ENCODE measurements around the gene SYNGAP1.

Gene SYNGAP1

DNA sequence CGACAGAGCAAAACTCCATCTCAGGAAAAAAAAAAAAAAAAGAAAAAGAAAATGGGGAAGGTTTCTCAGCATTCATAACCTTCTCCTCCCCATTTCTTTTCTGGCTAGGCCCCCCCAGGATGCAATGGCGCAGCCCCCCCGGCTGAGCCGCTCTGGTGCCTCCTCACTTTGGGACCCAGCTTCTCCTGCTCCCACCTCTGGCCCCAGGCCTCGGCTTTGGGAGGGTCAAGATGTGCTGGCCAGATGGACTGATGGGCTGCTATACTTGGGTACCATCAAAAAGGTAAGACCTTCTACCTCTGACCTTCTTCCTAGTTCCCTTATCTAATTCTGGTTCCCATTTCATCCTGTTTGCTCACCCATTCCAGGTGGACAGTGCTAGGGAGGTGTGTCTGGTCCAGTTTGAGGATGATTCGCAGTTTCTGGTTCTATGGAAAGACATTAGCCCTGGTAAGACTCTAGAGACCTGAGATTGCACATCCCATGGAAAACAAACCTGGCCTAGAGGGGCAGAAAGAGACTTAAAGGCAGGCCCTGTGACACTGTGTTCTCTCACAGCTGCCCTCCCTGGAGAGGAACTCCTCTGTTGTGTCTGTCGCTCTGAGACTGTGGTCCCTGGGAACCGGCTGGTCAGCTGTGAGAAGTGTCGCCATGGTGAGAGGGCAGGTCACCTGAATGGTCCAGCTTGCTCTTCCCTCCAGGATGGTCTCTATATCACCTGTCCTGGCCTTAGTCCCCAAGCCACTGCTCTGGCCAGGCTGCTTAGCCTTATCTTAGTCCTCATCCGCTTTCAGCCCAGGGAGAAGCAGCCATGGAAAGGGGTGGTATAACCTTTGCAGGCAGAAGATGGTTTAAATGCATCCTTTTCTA, 7.5 kb upstream of the SYNGAP1 start:
- Histone ChIP-seq H3K27ac (peak overlapping the region; percentile 98), H3K9me3 (no peaks in the 10 kb centered on the region), H3K27me3 (no peaks in the 10 kb centered on the region), H3K4me3 (ENCODE audit: low read depth in 1 of 2, low read length in 1 of 2) (peak overlapping the region in 1 of 2 experiments; percentile 82), H3K36me3 (peaks cover 42% of the 10 kb centered on the region), H3K4me1 (ENCODE audit: control insufficient read depth in 1 of 2, insufficient read depth in 1 of 2, low read depth in 1 of 2, low read length in 1 of 2) (peaks cover 26 to 36% of the 10 kb centered on the region in 2 experiments)
- TF ChIP-seq, protein P1, sequence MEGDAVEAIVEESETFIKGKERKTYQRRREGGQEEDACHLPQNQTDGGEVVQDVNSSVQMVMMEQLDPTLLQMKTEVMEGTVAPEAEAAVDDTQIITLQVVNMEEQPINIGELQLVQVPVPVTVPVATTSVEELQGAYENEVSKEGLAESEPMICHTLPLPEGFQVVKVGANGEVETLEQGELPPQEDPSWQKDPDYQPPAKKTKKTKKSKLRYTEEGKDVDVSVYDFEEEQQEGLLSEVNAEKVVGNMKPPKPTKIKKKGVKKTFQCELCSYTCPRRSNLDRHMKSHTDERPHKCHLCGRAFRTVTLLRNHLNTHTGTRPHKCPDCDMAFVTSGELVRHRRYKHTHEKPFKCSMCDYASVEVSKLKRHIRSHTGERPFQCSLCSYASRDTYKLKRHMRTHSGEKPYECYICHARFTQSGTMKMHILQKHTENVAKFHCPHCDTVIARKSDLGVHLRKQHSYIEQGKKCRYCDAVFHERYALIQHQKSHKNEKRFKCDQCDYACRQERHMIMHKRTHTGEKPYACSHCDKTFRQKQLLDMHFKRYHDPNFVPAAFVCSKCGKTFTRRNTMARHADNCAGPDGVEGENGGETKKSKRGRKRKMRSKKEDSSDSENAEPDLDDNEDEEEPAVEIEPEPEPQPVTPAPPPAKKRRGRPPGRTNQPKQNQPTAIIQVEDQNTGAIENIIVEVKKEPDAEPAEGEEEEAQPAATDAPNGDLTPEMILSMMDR (IDR thresholded peaks at IDR 0.05) = no peak

DNA sequence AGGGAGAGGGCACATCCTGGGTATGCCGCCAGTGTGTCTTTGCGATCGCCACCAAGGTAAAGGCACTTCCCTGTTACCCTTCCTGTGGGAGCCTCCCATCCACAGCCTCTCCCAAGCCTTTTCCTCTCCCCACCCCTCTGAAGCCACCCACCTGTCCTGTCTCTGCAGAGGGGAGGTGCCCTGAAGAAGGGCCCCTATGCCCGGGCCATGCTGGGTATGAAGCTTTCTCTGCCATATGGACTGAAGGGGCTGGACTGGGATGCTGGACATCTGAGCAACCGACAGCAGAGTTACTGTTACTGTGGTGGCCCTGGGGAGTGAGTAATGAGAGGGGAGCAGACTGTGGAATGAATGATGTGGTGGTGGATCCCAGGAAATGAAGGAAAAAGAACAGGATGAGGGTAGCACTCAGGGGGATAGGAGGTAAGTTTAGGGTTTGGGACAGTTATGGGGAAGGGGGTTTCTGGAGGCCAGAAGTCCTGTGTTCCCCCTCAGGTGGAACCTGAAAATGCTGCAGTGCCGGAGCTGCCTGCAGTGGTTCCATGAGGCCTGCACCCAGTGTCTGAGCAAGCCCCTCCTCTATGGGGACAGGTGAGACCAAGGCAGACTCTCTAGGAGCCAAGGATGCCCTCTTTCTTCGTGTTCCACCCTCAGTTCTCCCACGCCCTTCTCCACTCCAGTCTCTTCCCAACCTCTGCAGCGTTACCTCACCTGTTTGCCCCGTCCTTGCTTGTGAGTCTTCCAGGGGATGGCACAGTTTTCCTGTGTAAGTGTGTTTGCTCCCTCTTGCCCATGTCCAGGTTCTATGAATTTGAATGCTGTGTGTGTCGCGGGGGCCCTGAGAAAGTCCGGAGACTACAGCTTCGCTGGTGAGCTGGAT, 6.4 kb upstream of the SYNGAP1 start:
- no peaks in the 10 kb centered on the region for H3K9me3 ChIP-seq
- TF ChIP-seq, protein P1 (IDR thresholded peaks at IDR 0.05) = no peak
- H3K4me3 ChIP-seq (ENCODE audit: low read depth in 1 of 2, low read length in 1 of 2) = no peak overlapping the region
- H3K27me3 ChIP-seq = no peaks in the 10 kb centered on the region
- peak overlapping the region; percentile 98 for H3K27ac ChIP-seq
- H3K36me3 ChIP-seq = peaks cover 42% of the 10 kb centered on the region
- peaks cover 33 to 42% of the 10 kb centered on the region in 2 experiments for H3K4me1 ChIP-seq (ENCODE audit: control insufficient read depth in 1 of 2, insufficient read depth in 1 of 2, low read depth in 1 of 2, low read length in 1 of 2)

DNA sequence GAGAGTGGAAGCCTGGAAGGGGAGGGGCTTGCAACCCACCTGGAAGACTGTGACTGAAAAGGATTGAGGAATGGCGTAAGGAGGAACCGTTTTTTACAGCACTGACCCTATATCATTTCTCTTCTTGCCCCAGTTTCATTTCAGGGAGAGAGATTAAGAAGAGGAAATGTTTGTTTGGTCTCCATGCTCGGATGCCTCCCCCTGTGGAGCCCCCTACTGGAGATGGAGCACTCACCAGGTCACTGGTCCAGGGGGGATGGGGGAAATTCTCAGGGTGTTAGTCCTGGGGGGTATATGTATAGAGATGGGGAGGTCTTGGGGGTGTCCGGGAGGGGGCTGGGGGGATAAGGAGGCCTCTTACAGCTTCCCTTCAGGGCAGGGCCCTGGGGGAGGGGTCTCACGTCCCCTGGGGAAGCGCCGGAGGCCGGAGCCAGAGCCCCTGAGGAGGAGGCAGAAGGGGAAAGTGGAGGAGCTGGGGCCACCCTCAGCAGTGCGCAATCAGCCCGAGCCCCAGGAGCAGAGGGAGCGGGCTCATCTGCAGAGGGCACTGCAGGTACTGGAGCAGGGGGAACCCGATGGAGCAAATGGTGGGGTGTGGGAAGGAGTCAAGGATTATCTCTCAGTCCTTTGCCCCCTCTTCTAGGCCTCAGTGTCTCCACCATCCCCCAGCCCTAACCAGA, 5.1 kb upstream of the SYNGAP1 start:
- no peaks in the 10 kb centered on the region for H3K27me3 ChIP-seq
- H3K4me3 ChIP-seq (ENCODE audit: low read depth in 1 of 2, low read length in 1 of 2) = no peak overlapping the region
- H3K36me3 ChIP-seq = peaks cover 42% of the 10 kb centered on the region
- H3K9me3 ChIP-seq = no peaks in the 10 kb centered on the region
- TF ChIP-seq, protein P1 (IDR thresholded peaks at IDR 0.05) = no peak
- peak overlapping the region; percentile 98 for H3K27ac ChIP-seq
- H3K4me1 ChIP-seq (ENCODE audit: control insufficient read depth in 1 of 2, insufficient read depth in 1 of 2, low read depth in 1 of 2, low read length in 1 of 2) = peaks cover 33 to 42% of the 10 kb centered on the region in 2 experiments

DNA sequence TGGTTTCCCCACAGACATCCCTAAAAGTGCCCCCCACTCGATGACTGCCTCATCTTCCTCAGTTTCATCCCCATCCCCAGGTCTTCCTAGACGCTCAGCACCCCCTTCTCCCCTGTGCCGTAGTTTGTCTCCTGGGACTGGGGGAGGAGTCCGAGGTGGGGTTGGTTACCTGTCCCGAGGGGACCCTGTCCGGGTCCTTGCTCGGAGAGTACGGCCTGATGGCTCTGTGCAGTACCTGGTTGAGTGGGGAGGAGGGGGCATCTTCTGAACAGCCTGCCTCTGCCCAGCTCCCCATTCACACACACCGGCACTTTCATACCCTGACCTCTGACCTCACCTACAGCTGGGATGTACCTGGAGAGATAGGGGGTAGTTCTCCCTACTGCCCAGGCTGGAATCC, 4.0 kb upstream of the SYNGAP1 start:
- TF ChIP-seq, protein P1 (IDR thresholded peaks at IDR 0.05) = no peak
- Histone ChIP-seq H3K9me3 (no peaks in the 10 kb centered on the region), H3K4me3 (ENCODE audit: low read depth in 1 of 2, low read length in 1 of 2) (no peak overlapping the region), H3K27me3 (peaks cover 11% of the 10 kb centered on the region), H3K4me1 (ENCODE audit: control insufficient read depth in 1 of 2, insufficient read depth in 1 of 2, low read depth in 1 of 2, low read length in 1 of 2) (peaks cover 30 to 40% of the 10 kb centered on the region in 2 experiments), H3K27ac (peak overlapping the region; percentile 85), H3K36me3 (peaks cover 42% of the 10 kb centered on the region)

Data from neutrophil (primary cell).